Epithelial cell of esophagus (primary cell): ENCODE measurements around the gene FAHD1.
"Not testable (repeated sequence)": the region's sequence is repeated elsewhere in the genome, so short reads cannot be mapped to it uniquely, and the experiment has no call there.

Source experiments
- DNase-seq: peaks from one replicate; pipeline ENCODE4 v3.0.0; 2010; ENCODE audit warnings: low read depth
- H3K4me3 ChIP-seq: 2 replicates; pipeline ENCODE4 v1.5.1; 2011; ENCODE audit warnings: mild to moderate bottlenecking, low read length, control low read depth
- TF ChIP-seq, protein P1 (sequence below): IDR thresholded peaks from 2 replicates; pipeline ENCODE4 v1.5.1; 2011; ENCODE audit warnings: low read depth, mild to moderate bottlenecking, low read length, control low read depth, inconsistent platforms; ENCODE audit not compliant: insufficient read depth; ENCODE audit errors: missing control alignments

FAHD1 gene

DNA sequence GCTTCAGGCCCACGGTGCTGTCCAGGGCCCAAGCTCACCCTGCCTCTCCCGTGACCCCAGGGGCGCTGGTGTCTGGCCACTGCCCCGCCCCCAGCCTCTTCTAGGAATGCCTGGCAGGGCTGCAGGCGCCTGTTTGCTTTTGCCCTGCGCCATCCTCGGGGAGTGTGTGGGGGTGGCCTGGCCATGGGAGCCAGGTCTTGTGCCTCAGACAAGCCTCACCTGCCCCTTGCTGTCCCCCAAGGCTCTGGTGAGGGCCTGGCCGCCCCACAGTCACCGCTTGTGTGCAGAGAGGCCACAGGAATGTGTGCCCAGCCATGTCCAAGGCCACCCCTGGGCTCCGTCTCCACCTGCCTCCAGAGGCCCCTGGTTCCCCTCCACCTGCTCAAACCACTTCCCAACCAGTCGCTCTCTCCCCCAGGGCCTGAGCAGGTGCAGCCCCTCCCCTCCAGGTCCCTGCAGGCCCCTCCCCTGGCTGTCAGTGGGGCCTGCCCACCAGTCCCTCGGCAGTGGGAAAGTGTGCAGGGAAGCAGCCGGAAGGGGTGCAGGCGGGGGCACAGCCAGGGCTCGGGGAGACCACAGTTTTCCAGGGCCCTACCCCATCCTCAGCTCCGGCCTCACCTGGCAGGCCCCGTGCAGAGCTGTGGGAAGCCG lies 32.7 kb upstream of the FAHD1 start:
- no peak for DNase-seq
- TF ChIP-seq, protein P1, sequence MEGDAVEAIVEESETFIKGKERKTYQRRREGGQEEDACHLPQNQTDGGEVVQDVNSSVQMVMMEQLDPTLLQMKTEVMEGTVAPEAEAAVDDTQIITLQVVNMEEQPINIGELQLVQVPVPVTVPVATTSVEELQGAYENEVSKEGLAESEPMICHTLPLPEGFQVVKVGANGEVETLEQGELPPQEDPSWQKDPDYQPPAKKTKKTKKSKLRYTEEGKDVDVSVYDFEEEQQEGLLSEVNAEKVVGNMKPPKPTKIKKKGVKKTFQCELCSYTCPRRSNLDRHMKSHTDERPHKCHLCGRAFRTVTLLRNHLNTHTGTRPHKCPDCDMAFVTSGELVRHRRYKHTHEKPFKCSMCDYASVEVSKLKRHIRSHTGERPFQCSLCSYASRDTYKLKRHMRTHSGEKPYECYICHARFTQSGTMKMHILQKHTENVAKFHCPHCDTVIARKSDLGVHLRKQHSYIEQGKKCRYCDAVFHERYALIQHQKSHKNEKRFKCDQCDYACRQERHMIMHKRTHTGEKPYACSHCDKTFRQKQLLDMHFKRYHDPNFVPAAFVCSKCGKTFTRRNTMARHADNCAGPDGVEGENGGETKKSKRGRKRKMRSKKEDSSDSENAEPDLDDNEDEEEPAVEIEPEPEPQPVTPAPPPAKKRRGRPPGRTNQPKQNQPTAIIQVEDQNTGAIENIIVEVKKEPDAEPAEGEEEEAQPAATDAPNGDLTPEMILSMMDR, result no peak
- no peak overlapping the region for H3K4me3 ChIP-seq

DNA sequence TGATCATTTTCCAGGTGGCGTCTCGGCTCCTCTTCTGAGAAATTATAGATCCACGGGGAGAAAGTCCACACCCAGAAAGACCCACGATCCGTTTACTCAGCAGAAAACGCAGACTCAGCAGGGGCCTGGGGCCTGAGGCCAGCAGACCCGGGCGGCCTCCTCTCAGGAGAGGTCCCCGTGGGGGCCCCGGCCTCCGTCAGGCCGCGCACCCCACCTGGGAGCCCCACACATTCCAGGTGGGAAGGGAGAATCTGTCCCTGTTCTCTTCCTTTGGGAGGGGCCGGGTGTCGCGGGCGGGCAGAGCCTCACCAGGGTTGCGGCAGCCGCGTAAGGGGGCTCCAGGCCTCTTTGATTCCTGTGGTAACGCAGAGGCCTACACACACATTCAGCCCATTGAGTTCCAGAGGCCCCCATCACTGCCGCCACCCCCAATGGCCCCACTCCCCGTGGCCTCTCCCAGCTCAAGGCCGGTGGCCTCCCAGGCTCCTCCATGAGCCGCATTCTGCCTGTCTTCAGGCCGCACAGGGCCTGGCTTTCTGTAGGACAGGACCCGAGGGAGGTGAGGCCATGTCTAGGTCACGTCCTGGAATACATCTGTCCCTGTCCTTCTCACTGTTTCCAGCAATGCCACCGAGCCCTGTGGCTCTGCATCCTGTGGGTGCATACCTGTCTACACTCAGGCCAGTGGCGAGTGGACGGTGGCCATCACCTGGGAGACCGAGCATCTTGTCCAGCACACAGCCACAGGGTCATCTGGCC lies 31.9 kb upstream of the FAHD1 start:
- no peak for DNase-seq
- no peak overlapping the region for H3K4me3 ChIP-seq
- TF ChIP-seq, protein P1, result no peak

DNA sequence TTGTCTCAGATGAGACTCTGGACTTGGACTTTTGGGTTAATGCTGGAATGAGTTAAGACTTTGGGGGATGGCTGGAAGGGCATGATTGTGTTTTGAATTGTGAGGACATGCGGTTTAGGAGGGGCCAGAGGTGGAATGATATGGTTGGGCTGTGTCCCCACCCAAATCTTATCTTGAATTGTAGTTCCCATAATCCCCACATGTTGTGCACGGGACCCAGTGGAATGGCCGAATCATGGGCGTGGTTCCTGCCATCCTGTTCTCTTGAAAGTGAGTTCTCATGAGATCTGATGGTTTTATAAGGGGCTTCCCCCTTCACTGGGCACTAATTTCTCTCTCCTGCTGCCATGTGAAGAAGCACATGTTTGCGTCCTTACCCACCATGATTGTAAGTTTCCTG lies 27.7 kb upstream of the FAHD1 start:
- H3K4me3 ChIP-seq, DNase-seq: not testable (repeated sequence)

DNA sequence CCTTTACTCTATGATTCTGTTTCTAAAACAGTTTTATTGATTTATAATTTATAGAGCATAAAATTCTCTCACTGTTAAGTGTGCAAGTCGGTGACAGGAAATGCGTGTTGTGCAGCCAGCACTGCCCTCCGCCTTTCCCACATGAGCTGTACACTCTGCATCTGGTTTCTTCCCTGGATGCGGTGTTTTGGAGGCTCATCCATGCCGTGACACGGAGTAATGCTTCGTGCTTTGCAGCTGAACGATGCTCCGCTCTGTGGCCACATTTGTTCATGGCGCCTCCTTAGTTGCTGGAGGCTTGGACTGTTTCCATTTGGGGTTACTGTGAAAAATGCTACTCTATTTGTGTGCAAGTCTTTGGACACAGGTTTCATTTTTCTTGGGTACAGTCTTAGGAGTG lies 26.3 kb upstream of the FAHD1 start:
- TF ChIP-seq, protein P1, result no peak
- H3K4me3 ChIP-seq, result no peak overlapping the region
- no peak for DNase-seq

DNA sequence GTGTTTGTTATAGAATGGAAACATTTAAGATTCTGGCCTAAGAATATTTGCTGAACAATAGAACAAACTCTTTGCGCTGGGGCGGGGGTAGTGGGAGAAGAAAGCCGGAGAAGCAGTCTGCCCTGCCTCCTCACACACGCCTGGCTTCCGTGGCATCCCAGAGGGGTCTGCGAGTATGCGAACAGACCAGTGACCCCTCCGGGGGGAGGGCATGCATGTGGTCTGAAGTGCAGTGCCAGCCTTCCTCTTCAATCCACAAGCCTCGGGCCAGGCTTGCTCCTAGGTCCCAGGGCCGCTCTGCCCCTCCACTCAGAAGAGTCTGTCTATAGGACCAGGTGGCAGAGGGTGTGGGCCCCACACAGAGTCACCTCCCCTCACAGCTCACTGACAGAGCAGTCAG lies 19.4 kb upstream of the FAHD1 start:
- TF ChIP-seq, protein P1, result no peak
- no peak for DNase-seq
- no peak overlapping the region for H3K4me3 ChIP-seq

DNA sequence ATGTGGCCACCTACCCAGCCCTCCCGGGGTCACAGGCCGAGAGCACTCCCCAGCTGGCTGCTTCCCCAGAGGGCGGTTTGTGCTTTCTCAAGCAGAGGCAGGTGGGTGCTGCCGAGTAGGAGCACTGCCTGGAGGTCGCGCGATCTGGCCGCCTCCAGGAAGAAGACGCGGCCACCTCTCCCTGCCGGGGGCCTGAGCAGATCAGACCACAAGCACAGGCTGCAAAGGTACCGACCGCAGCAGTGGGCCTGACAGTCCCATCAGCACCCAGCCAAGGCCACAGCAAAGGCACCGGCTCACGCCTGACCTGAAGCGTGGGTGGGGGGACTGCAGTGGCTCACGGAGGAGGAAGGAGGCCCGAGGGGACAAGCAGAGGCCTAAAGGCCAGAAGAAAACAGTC lies 18.3 kb upstream of the FAHD1 start:
- no peak overlapping the region for H3K4me3 ChIP-seq
- TF ChIP-seq, protein P1, result no peak
- no peak for DNase-seq

DNA sequence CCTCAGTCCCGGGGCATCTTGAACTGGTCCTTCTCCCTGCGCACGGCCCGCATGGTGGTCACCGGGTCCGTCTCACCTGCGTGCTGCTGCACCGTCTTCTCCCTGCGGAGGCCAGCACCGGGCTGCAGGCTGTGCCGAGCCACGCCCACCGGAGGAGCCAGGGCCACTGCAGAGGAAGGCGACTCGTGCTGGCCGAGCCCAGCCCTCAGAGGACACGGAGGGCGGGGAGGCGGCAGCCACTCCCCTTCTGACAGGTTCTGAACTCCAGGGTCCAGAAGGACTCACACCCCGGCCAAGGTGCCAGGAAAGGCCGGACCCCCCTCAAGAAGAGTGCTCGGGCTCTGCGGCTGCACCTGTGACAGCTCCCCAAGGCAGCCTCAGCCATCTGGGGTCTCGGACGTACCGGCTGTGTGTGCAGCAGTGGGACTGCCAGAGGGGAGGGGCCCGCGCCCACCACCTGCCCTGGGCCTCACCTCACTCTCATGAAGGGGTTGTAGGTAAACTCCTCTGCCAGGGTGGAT lies 17.7 kb upstream of the FAHD1 start:
- TF ChIP-seq, protein P1, result no peak
- no peak for DNase-seq
- H3K4me3 ChIP-seq, result no peak overlapping the region
